CD14-positive monocyte (primary cell): ENCODE results near the gene HOXD8. TPM values are rescaled to one million over a fixed set of nuclear protein-coding genes. Genes with fewer than 3 reads are reported as not detected.

Experiments used
- DNase-seq, 3 donors: peaks; one replicate each; pipeline ENCODE4 v3.0.0-alpha.2; 2011 to 2022
- H2AFZ ChIP-seq: 2 replicates; pipeline ENCODE4 v1.6.0; 2012; ENCODE audit warnings: mild to moderate bottlenecking, low read depth, low read length, inconsistent platforms; ENCODE audit not compliant: insufficient read depth, poor library complexity, severe bottlenecking
- H3K27ac ChIP-seq, 2 donors: 1 replicate in 1 of 2; 2 replicates in 1 of 2; pipeline ENCODE4 v1.5.1; 2012 to 2013; ENCODE audit warnings: low read length in 2 of 2, control low read depth in 1 of 2, inconsistent platforms in 1 of 2, low read depth in 1 of 2, mild to moderate bottlenecking in 1 of 2
- H3K27me3 ChIP-seq, 2 donors: one replicate each; pipeline versions ENCODE4 v1.6.0 to v1.6.1; 2011 to 2013; ENCODE audit warnings: low read length in 2 of 2; ENCODE audit not compliant: control insufficient read depth in 2 of 2, insufficient read depth in 2 of 2
- H3K36me3 ChIP-seq, 2 donors: replicated peaks in 1 of 2; 1 replicate in 1 of 2; 2 replicates in 1 of 2; pipeline versions ENCODE4 v1.5.1 to v1.6.1; 2012 to 2013; ENCODE audit warnings: low read length in 2 of 2, control low read depth in 1 of 2, inconsistent platforms in 1 of 2, mild to moderate bottlenecking in 1 of 2; ENCODE audit not compliant: insufficient read depth in 2 of 2, control insufficient read depth in 1 of 2
- H3K4me1 ChIP-seq, 2 donors: 1 replicate in 1 of 2; 2 replicates in 1 of 2; pipeline versions ENCODE4 v1.5.1 to v1.6.1; 2012 to 2013; ENCODE audit warnings: low read length in 2 of 2, control low read depth in 1 of 2, inconsistent platforms in 1 of 2, mild to moderate bottlenecking in 1 of 2, moderate library complexity in 1 of 2; ENCODE audit not compliant: insufficient read depth in 2 of 2, control insufficient read depth in 1 of 2
- H3K4me2 ChIP-seq: replicated peaks from 2 replicates; pipeline ENCODE3; 2012; ENCODE audit warnings: low read length, moderate library complexity, mild to moderate bottlenecking; ENCODE audit not compliant: poor library complexity, severe bottlenecking; ENCODE audit errors: extremely low read depth
- H3K4me3 ChIP-seq, 3 experiments: fragments of 200-600 bp in 1 of 3; sonication (generic) in 1 of 3; replicated peaks in 1 of 3; 1 replicate in 2 of 3; 2 replicates in 1 of 3; pipeline ENCODE4 v1.5.1; 2011 to 2013; ENCODE audit warnings: low read length in 3 of 3, mild to moderate bottlenecking in 3 of 3, control low read depth in 2 of 3, low read depth in 2 of 3, inconsistent platforms in 1 of 3, moderate library complexity in 1 of 3
- H3K79me2 ChIP-seq: 2 replicates; pipeline ENCODE4 v1.6.0; 2012; ENCODE audit warnings: mild to moderate bottlenecking, control low read depth, inconsistent platforms, low read length, moderate library complexity; ENCODE audit not compliant: insufficient read depth
- H3K9ac ChIP-seq: 2 replicates; pipeline ENCODE4 v1.6.0; 2017; ENCODE audit warnings: low read length, mild to moderate bottlenecking; ENCODE audit not compliant: insufficient read depth, poor library complexity, severe bottlenecking
- H3K9me3 ChIP-seq, 2 donors: replicated peaks in 1 of 2; 1 replicate in 1 of 2; 2 replicates in 1 of 2; pipeline versions ENCODE4 v1.5.1 to v1.6.1; 2012 to 2013; ENCODE audit warnings: low read length in 2 of 2, control low read depth in 1 of 2; ENCODE audit not compliant: control insufficient read depth in 1 of 2, insufficient read depth in 1 of 2
- H4K20me1 ChIP-seq: 2 replicates; pipeline ENCODE4 v1.6.0; 2012; ENCODE audit warnings: mild to moderate bottlenecking, low read length, control low read depth, moderate library complexity; ENCODE audit not compliant: insufficient read depth
- H3K27ac Mint-ChIP-seq, 7 donors: one replicate each; pipeline ENCODE4 v1.8.0; 2020; ENCODE audit warnings: mild to moderate bottlenecking in 7 of 7, mixed read lengths in 7 of 7, moderate library complexity in 6 of 7, inconsistent platforms in 2 of 7
- H3K27me3 Mint-ChIP-seq, 3 donors: one replicate each; pipeline ENCODE4 v1.8.0; 2021 to 2022; ENCODE audit warnings: low read depth in 3 of 3, mild to moderate bottlenecking in 3 of 3, mixed read lengths in 3 of 3, moderate library complexity in 3 of 3, inconsistent platforms in 1 of 3
- H3K36me3 Mint-ChIP-seq, 2 donors: one replicate each; pipeline ENCODE4 v1.8.0; 2020; ENCODE audit warnings: mixed read lengths in 2 of 2, inconsistent platforms in 1 of 2, mild to moderate bottlenecking in 1 of 2
- H3K4me1 Mint-ChIP-seq: one replicate; pipeline ENCODE4 v1.8.0; 2020; ENCODE audit warnings: mild to moderate bottlenecking, mixed read lengths
- H3K4me3 Mint-ChIP-seq, 2 donors: one replicate each; pipeline ENCODE4 v1.8.0; 2020; ENCODE audit warnings: mild to moderate bottlenecking in 2 of 2, mixed read lengths in 2 of 2, moderate library complexity in 1 of 2
- H3K9me3 Mint-ChIP-seq, 7 donors: one replicate each; pipeline ENCODE4 v1.8.0; 2020 to 2022; ENCODE audit warnings: mixed read lengths in 7 of 7, mild to moderate bottlenecking in 6 of 7, moderate library complexity in 6 of 7, inconsistent platforms in 2 of 7
- WGBS: methylation state at CpG from one replicate; pipeline ENCODE4 v1.1.5; 2013; ENCODE audit warnings: missing lambda C conversion rate; ENCODE audit not compliant: insufficient coverage; 5-methylcytosine and 5-hydroxymethylcytosine counted together
- intact Hi-C, 2 donors: fragments of 100-400 bp; cut with micrococcal nuclease; formaldehyde crosslinking; loops; one replicate each; pipeline versions ENCODE4 v1.15.0 to v1.15.1; 2023
- polyA plus RNA-seq, 3 donors: library from polyadenylated mRNA; depleted of rRNA in 1 of 3; unstranded in 2 of 3; stranded (reverse) in 1 of 3; fragments of 300-500 nt in 2 of 3; fragments of >200 nt in 1 of 3; fragmentation: Illumina TruSeq in 2 of 3; gene quantifications; 1 replicate in 2 of 3; 2 replicates in 1 of 3; pipeline ENCODE4 v1.2.3, GENCODE V29; 2012 to 2021
- TF ChIP-seq, protein P1 (sequence below): fragments of 200-600 bp; IDR thresholded peaks from one replicate; pipeline ENCODE4 v1.8.0; 2022; ENCODE audit warnings: antibody characterized with exemption, mild to moderate bottlenecking

Gene HOXD8
- polyA plus RNA-seq, 3 donors: not detected

DNA sequence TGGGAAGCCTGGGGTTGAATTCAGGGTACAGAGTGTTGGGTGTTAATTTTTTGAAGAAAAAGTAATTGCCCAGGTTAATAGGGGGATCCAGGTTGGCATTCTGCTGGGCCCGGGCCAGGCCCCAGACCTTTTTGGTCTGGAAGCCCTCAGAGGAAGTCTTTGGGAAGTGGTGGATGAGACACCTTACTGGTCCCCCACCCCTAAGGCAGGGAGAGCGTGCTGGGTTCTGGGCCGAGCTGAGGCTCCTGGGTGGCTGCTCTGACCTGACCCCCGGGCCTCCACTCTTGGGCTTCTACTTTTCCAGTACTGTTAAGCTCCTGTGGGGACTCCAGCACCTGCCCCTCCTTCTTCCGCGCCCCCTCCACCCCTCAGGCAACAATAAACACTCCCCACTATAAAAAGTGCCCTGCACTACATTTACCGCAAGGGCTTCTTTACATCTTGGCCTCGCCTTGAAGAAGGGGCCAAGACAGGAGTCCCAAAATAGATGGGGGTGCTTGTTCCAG, 26.8 kb downstream of the HOXD8 start:
- Histone ChIP-seq H3K4me1 (no peaks in the 10 kb centered on the region), H4K20me1 (no peaks in the 10 kb centered on the region), H3K27ac (no peak overlapping the region), H3K4me2 (no peak overlapping the region), H2AFZ (no peak overlapping the region), H3K79me2 (no peaks in the 10 kb centered on the region), H3K9me3 (peaks cover 4 to 39% of the 10 kb centered on the region in 2 donors), H3K4me3 (no peak overlapping the region), H3K9ac (no peak overlapping the region), H3K36me3 (no peaks in the 10 kb centered on the region), H3K27me3 (peaks cover 89 to 100% of the 10 kb centered on the region in 2 donors)
- TF ChIP-seq, protein P1, sequence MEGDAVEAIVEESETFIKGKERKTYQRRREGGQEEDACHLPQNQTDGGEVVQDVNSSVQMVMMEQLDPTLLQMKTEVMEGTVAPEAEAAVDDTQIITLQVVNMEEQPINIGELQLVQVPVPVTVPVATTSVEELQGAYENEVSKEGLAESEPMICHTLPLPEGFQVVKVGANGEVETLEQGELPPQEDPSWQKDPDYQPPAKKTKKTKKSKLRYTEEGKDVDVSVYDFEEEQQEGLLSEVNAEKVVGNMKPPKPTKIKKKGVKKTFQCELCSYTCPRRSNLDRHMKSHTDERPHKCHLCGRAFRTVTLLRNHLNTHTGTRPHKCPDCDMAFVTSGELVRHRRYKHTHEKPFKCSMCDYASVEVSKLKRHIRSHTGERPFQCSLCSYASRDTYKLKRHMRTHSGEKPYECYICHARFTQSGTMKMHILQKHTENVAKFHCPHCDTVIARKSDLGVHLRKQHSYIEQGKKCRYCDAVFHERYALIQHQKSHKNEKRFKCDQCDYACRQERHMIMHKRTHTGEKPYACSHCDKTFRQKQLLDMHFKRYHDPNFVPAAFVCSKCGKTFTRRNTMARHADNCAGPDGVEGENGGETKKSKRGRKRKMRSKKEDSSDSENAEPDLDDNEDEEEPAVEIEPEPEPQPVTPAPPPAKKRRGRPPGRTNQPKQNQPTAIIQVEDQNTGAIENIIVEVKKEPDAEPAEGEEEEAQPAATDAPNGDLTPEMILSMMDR: no peak
- 15% methylated on average over 4 of the region's 8 CpGs for WGBS
- Mint-ChIP-seq H3K36me3 (peaks cover 0 to 2% of the 10 kb centered on the region in 2 donors), H3K9me3 (peaks cover 0 to 37% (median 12%) of the 10 kb centered on the region in 7 donors), H3K4me3 (peak overlapping the region in 1 of 2 donors; percentile 63), H3K27ac (no peak overlapping the region), H3K4me1 (peaks cover 11% of the 10 kb centered on the region), H3K27me3 (peaks cover 92 to 100% (median 96%) of the 10 kb centered on the region in 3 donors)
- intact Hi-C loops: no loop called here
- DNase-seq: no peak

DNA sequence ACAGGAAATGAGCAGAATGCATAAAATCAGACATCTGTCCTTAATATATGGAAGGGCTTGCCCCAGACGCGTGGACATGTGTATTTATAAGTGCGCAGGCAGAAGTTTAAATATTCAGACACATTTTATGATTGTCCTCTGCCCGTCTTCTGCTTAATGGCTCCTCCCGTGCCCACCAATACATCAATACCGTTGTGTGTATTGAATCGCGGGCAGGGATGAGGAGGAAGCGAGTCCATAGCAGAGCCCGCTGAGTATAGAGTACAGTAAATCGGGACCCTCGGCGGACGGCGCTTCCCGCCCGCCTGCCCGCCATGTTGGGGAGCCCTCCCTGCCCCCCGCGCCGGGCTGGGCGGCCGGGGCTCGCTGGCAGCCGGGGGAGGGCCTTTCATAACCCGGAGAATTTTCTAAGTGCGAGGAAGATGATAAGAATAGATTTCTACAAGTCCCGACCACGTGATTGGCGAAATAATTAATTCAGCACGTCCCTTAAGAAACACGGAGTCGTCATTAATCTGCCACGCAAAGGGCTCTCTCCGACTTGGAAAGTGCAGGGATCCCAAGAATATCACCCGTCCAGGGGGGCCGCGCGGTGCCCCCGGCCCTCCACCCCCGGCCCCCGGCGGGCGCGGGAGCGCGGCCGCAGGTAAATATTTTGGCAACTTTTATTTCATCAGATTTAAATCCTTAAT, 27.4 kb downstream of the HOXD8 start, which contains the start of gene HOXD3:
TSS of gene HOXD3 (plus strand) at position 501 of the 692 bp plus-strand sequence. CDS start 11,808 bp downstream, outside the sequence.
- no peak within 1 kb of the TSS for H3K9ac ChIP-seq
- peaks cover 4 to 33% of the 10 kb centered on the region in 2 donors for H3K9me3 ChIP-seq
- intact Hi-C loops: no loop called here

More for the DNA sequence above, 27.4 kb downstream of the HOXD8 start, which contains the start of gene HOXD3:
- H3K4me3 ChIP-seq: no peak within 1 kb of the TSS
- Mint-ChIP-seq H3K4me1 (peaks cover 9% of the 10 kb centered on the region), H3K9me3 (peaks cover 0 to 36% (median 12%) of the 10 kb centered on the region in 7 donors), H3K36me3 (peaks cover 0 to 1% of the 10 kb centered on the region in 2 donors), H3K4me3 (peak within 1 kb of the TSS in 1 of 2 donors; percentile 75), H3K27ac (no peak within 1 kb of the TSS), H3K27me3 (peaks cover 93 to 100% (median 97%) of the 10 kb centered on the region in 3 donors)
- TF ChIP-seq, protein P1: no peak
- WGBS: 5% methylated on average over 26 of the region's 48 CpGs
- H2AFZ ChIP-seq: no peak within 1 kb of the TSS
- H4K20me1 ChIP-seq: no peaks in the 10 kb centered on the region
- H3K4me2 ChIP-seq: no peak within 1 kb of the TSS
- no peaks in the 10 kb centered on the region for H3K79me2 ChIP-seq
- no peaks in the 10 kb centered on the region for H3K4me1 ChIP-seq
- H3K27ac ChIP-seq: no peak within 1 kb of the TSS
- H3K27me3 ChIP-seq: peaks cover 89 to 100% of the 10 kb centered on the region in 2 donors
- no peak for DNase-seq
- H3K36me3 ChIP-seq: no peaks in the 10 kb centered on the region
